HCT116 (cell line): ENCODE results near the gene WDR70. TPM values are rescaled to one million over a fixed set of nuclear protein-coding genes. Genes with fewer than 3 reads are reported as not detected.

Experiments used
- ATAC-seq: fragments of 200-7000 bp; cut with Tn5 transposase; 2 replicates; pipeline ENCODE4 v1.9.1; 2020; ENCODE audit warnings: mild to moderate bottlenecking, moderate library complexity
- BruUV-seq: library from RNA; stranded (reverse); fragments of 400-500 nt; replicated peaks from 2 replicates; lab custom pipeline; 2021; lab: Mats Ljungman, UMichigan
- CTCF ChIA-PET: fragments of 300-600 bp; sonication (Branson Sonifier 250); formaldehyde crosslinking; loops from one replicate; lab custom pipeline; 2021; ENCODE audit warnings: antibody characterized with exemption; lab: Charles Lee
- POLR2A ChIA-PET: fragments of 300-600, 350-600 bp; sonication (Branson Sonifier 250); formaldehyde crosslinking; loops from one replicate; lab custom pipeline; 2021; ENCODE audit warnings: antibody characterized with exemption; lab: Charles Lee
- RAD21 ChIA-PET, 2 experiments: fragments of 300-600 bp; sonication (Branson Sonifier 250); formaldehyde crosslinking; loops; one replicate each; lab custom pipeline; 2023; ENCODE audit warnings: low total read pairs in 2 of 2; ENCODE audit not compliant: uncharacterized antibody in 2 of 2, unreplicated experiment in 2 of 2, low non-redundant PET in 1 of 2; lab: Charles Lee
- DNase-seq: peaks from one replicate; pipeline ENCODE4 v3.0.0-alpha.2; 2010; ENCODE audit warnings: low read depth, low spot score
- H2AFZ ChIP-seq: fragments of 200-600 bp; shearing (Covaris generic), sonication (generic); 2 replicates; pipeline ENCODE4 v1.6.1; 2017; ENCODE audit warnings: low read depth, mixed run types, mixed read lengths, antibody characterized with exemption, low read length; ENCODE audit not compliant: poor library complexity, severe bottlenecking
- H3K27ac ChIP-seq: 2 replicates; pipeline ENCODE4 v1.5.1; 2012; ENCODE audit warnings: low read depth, low read length
- H3K27me3 ChIP-seq: fragments of 200-600 bp; sonication (generic); 2 replicates; pipeline ENCODE4 v1.6.1; 2016; ENCODE audit warnings: mixed run types, low read length, mixed read lengths; ENCODE audit not compliant: insufficient read depth
- H3K36me3 ChIP-seq, 2 experiments: fragments of 200-500 bp in 1 of 2; fragments of 200-600 bp in 1 of 2; sonication (Bioruptor generic) in 1 of 2; sonication (generic) in 1 of 2; 2 replicates each; pipeline versions ENCODE4 v1.5.1 to v1.6.1; 2014 to 2016; ENCODE audit warnings: low read length in 2 of 2, inconsistent platforms in 1 of 2, mixed read lengths in 1 of 2, mixed run types in 1 of 2; ENCODE audit not compliant: insufficient read depth in 2 of 2, control insufficient read depth in 1 of 2
- H3K4me1 ChIP-seq, 2 experiments: fragments of 200-600 bp in 1 of 2; sonication (generic) in 1 of 2; 2 replicates each; pipeline versions ENCODE4 v1.5.1 to v1.6.1; 2012 to 2017; ENCODE audit warnings: low read length in 2 of 2, inconsistent platforms in 1 of 2, mild to moderate bottlenecking in 1 of 2, mixed read lengths in 1 of 2, mixed run types in 1 of 2, moderate library complexity in 1 of 2; ENCODE audit not compliant: insufficient read depth in 2 of 2, control insufficient read depth in 1 of 2
- H3K4me2 ChIP-seq: fragments of 200-600 bp; sonication (generic); 2 replicates; pipeline ENCODE4 v1.6.1; 2017; ENCODE audit warnings: mixed run types, low read length, mixed read lengths
- H3K4me3 ChIP-seq, 2 experiments: fragments of 200-600 bp in 1 of 2; sonication (generic) in 1 of 2; replicated peaks in 1 of 2; 2 replicates each; pipeline ENCODE4 v1.5.1; 2011 to 2016; ENCODE audit warnings: low read length in 2 of 2, control low read depth in 1 of 2, low read depth in 1 of 2, mild to moderate bottlenecking in 1 of 2, mixed read lengths in 1 of 2, mixed run types in 1 of 2
- H3K79me2 ChIP-seq: fragments of 200-600 bp; sonication (generic); 2 replicates; pipeline ENCODE4 v1.6.1; 2017; ENCODE audit warnings: mild to moderate bottlenecking, mixed run types, low read length, moderate library complexity, mixed read lengths; ENCODE audit not compliant: insufficient read depth
- H3K9ac ChIP-seq: fragments of 200-600 bp; sonication (generic); 2 replicates; pipeline ENCODE4 v1.6.1; 2016; ENCODE audit warnings: low read length, mixed read lengths
- H3K9me2 ChIP-seq: fragments of 200-600 bp; sonication (generic), shearing (Covaris generic); 2 replicates; pipeline ENCODE4 v1.6.1; 2017; ENCODE audit warnings: mixed run types, mild to moderate bottlenecking, moderate library complexity; ENCODE audit not compliant: insufficient read depth
- H3K9me3 ChIP-seq, 2 experiments: fragments of 200-500 bp in 1 of 2; fragments of 200-600 bp in 1 of 2; sonication (Bioruptor generic) in 1 of 2; sonication (generic) in 1 of 2; 2 replicates each; pipeline ENCODE4 v1.6.1; 2014 to 2017; ENCODE audit warnings: low read length in 2 of 2, mixed read lengths in 2 of 2, inconsistent platforms in 1 of 2, low read depth in 1 of 2, mild to moderate bottlenecking in 1 of 2, mixed run types in 1 of 2, moderate library complexity in 1 of 2; ENCODE audit not compliant: control insufficient read depth in 1 of 2, insufficient read depth in 1 of 2
- H4K20me1 ChIP-seq: fragments of 200-600 bp; sonication (generic), shearing (Covaris generic); 2 replicates; pipeline ENCODE4 v1.6.1; 2017; ENCODE audit warnings: mixed run types, mild to moderate bottlenecking, moderate library complexity; ENCODE audit not compliant: insufficient read depth
- POLR2A ChIP-seq: IDR thresholded peaks from 2 replicates; pipeline ENCODE4 v1.7.0; 2011; ENCODE audit warnings: borderline replicate concordance; ENCODE audit not compliant: insufficient read depth, insufficient read length; ENCODE audit errors: extremely low read depth
- SP1 ChIP-seq: IDR thresholded peaks from 2 replicates; pipeline ENCODE4 v1.6.1; 2012; ENCODE audit warnings: low read depth
- TCF7L2 ChIP-seq: IDR thresholded peaks from 2 replicates; pipeline ENCODE4 v1.7.0; 2011; ENCODE audit warnings: borderline replicate concordance, inconsistent platforms; ENCODE audit not compliant: insufficient read depth, insufficient read length; ENCODE audit errors: extremely low read depth
- YY1 ChIP-seq: IDR thresholded peaks from 2 replicates; pipeline ENCODE4 v1.6.1; 2011; ENCODE audit warnings: low read length, low read depth, moderate library complexity, mild to moderate bottlenecking; ENCODE audit not compliant: insufficient replicate concordance; ENCODE audit errors: extremely low read depth
- ZFX ChIP-seq: fragments of 450-650 bp; IDR thresholded peaks from 2 replicates; pipeline ENCODE4 v1.6.1; 2017
- intact Hi-C: fragments of 100-400 bp; cut with micrococcal nuclease; formaldehyde crosslinking; loops from 2 replicates; pipeline ENCODE4 v1.10.0; 2022
- total RNA-seq: library from RNA; stranded (reverse); gene quantifications from one replicate; pipeline ENCODE4 v1.2.1, GENCODE V29; 2021; ENCODE audit not compliant: unreplicated experiment
- TF ChIP-seq, protein P1 (sequence below): IDR thresholded peaks from 2 replicates; pipeline ENCODE4 v1.6.1; 2011; ENCODE audit warnings: mild to moderate bottlenecking, low read length, moderate library complexity; ENCODE audit not compliant: insufficient replicate concordance; ENCODE audit errors: extremely low read depth
- TF ChIP-seq, protein P2 (sequence below): IDR thresholded peaks from 2 replicates; pipeline ENCODE4 v1.6.1; 2012
- TF ChIP-seq, protein P3 (sequence below): IDR thresholded peaks from 2 replicates; pipeline ENCODE4 v1.6.1; 2012

Gene WDR70
- total RNA-seq, 1 experiment from 2014 or later = 31.1 TPM

DNA sequence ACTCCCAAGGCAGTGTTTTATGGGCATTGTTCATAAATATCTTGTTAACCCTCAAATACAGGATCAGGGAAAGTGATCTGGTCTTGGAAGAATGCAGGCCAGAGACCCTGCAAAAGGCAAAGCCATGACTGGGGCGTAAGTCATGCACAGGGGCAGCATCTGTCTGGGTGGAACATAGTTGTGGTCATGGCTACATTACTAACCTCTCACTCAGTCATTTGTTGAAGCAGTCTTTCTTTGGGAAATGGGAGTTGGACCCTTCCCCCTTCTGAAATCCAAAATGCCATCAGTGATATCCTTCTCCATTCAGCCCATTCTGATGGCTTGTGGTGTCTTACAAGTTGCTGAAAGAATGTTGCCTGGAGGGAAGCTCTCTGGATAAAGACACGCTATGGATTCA is 392.6 kb downstream of the WDR70 start:
- no TSS peak for BruUV-seq
- Histone ChIP-seq H3K9ac (no peak overlapping the region), H3K79me2 (no peaks in the 10 kb centered on the region), H3K4me2 (no peak overlapping the region), H3K4me1 (no peaks in the 10 kb centered on the region; a peak in 1 of 4 replicates), H3K4me3 (no peak overlapping the region), H4K20me1 (no peaks in the 10 kb centered on the region), H3K27me3 (no peaks in the 10 kb centered on the region), H3K9me2 (no peaks in the 10 kb centered on the region), H2AFZ (no peak overlapping the region), H3K9me3 (peaks cover 5 to 9% of the 10 kb centered on the region in 2 experiments; a peak in 2 of 4 replicates), H3K27ac (no peak overlapping the region), H3K36me3 (no peaks in the 10 kb centered on the region)
- intact Hi-C loops = no loop called here
- no peak; the same call in 1 of the 2 replicates for ATAC-seq
- DNase-seq = no peak
- CTCF ChIA-PET = no interaction called here
- TF ChIP-seq, protein P1, sequence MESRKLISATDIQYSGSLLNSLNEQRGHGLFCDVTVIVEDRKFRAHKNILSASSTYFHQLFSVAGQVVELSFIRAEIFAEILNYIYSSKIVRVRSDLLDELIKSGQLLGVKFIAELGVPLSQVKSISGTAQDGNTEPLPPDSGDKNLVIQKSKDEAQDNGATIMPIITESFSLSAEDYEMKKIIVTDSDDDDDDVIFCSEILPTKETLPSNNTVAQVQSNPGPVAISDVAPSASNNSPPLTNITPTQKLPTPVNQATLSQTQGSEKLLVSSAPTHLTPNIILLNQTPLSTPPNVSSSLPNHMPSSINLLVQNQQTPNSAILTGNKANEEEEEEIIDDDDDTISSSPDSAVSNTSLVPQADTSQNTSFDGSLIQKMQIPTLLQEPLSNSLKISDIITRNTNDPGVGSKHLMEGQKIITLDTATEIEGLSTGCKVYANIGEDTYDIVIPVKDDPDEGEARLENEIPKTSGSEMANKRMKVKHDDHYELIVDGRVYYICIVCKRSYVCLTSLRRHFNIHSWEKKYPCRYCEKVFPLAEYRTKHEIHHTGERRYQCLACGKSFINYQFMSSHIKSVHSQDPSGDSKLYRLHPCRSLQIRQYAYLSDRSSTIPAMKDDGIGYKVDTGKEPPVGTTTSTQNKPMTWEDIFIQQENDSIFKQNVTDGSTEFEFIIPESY = no peak
- TF ChIP-seq, protein P2, sequence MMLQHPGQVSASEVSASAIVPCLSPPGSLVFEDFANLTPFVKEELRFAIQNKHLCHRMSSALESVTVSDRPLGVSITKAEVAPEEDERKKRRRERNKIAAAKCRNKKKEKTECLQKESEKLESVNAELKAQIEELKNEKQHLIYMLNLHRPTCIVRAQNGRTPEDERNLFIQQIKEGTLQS = no peak
- TF ChIP-seq SP1 (no peak), YY1 (no peak), POLR2A (no peak), ZFX (no peak), TCF7L2 (no peak)
- TF ChIP-seq, protein P3, sequence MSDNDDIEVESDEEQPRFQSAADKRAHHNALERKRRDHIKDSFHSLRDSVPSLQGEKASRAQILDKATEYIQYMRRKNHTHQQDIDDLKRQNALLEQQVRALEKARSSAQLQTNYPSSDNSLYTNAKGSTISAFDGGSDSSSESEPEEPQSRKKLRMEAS = no peak
- RAD21 ChIA-PET = no interaction called here
- POLR2A ChIA-PET = no interaction called here
